ENCODE results near the gene FOXD2.

The FOXD2 gene

DNA sequence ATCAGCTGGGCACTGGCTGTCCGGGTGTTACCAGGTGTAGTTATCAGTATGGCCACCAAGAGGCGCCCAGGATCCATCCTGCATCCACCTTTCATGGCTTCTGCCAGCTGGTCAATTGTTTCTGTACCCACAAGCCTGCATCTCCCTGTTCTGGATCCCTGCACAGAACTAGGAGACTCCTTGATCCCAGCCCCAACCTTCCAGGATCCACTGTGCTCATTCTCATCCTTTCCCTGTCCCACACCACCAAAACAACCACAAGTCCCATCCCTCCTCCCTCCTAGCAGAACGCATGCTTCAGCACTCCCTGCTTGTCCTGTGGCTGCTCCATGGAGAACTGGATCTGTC, 49.0 kb upstream of the FOXD2 start (continued):
- peak; percentile 70; the same call in 1 of the 2 replicates for TF ChIP-seq ZNF223 (tag by site-specific recombination; IDR thresholded peaks at IDR 0.05)

DNA sequence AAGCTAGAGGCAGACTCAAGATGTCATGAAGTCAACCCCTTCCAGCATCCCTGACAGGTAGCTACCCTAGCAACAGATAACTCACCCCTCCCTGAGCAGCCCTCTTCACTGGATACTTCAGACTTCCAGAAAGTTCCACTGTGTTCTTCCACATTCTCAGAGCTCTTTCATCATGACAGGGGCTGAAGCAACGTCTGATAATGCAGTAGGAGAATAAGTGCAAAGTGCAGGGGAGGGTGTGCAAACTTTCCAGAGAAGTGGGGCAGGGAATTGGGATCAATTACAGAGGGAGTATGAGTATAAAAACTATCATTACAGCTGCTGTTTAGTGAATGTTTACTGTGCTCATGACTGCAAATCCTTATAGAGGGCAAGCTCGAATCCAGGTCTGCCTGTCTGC, 48.1 kb upstream of the FOXD2 start:
- ChIA-PET POLR2A (interaction anchor here (1.2 to 1.5 kb wide), 2 partner anchors 319 to 336 kb away, joined by 3 to 4 read pairs; no protein-coding TSS in a partner anchor), CTCF (interaction anchor here (0.5 to 8.1 kb wide), 35 partner anchors 8 to 1131 kb away, joined by 3 to 151 read pairs (median 4); partner anchors contain the start of gene FOXD2)
- Histone ChIP-seq H3K9me3 (ENCODE audit: control insufficient read depth, insufficient read depth, low read depth, low read length) (no peaks in the 10 kb centered on the region), H3K4me3 (ENCODE audit: low read depth, low read length) (no peak overlapping the region), H3K4me1 (ENCODE audit: control insufficient read depth, insufficient read depth, low read length) (no peaks in the 10 kb centered on the region), H3K36me3 (ENCODE audit: control insufficient read depth in 2 of 2, insufficient read depth in 1 of 2, low read length in 2 of 2) (no peaks in the 10 kb centered on the region), H3K27ac (ENCODE audit: extremely low read depth, low read depth, low read length) (no peak overlapping the region)
- TF ChIP-seq GLI2 (tag by site-specific recombination; IDR thresholded peaks at IDR 0.05; ENCODE audit: borderline replicate concordance, low read depth) (no peak), ZFP41 (tag by site-specific recombination; IDR thresholded peaks at IDR 0.05; ENCODE audit: borderline replicate concordance) (no peak), ZBTB20 (tag by site-specific recombination; IDR thresholded peaks at IDR 0.05) (no peak), KLF1 (tag by site-specific recombination; IDR thresholded peaks at IDR 0.05) (no peak), ZNF549 (tag by site-specific recombination; IDR thresholded peaks at IDR 0.05) (no peak), ZNF274 (IDR thresholded peaks at IDR 0.05; ENCODE audit: low read length) (no peak), ZNF274 (tag by site-specific recombination; IDR thresholded peaks at IDR 0.05; ENCODE audit: borderline replicate concordance) (no peak), SP2 (tag by site-specific recombination; IDR thresholded peaks at IDR 0.05) (no peak), ZFP37 (tag by site-specific recombination; IDR thresholded peaks at IDR 0.05) (no peak), ZNF561 (tag by site-specific recombination; IDR thresholded peaks at IDR 0.05; ENCODE audit: borderline replicate concordance) (no peak), ZNF16 (tag by site-specific recombination; IDR thresholded peaks at IDR 0.05; ENCODE audit: low read depth) (no peak), SP7 (tag by site-specific recombination; IDR thresholded peaks at IDR 0.05) (no peak)
- TF ChIP-seq, protein P1, sequence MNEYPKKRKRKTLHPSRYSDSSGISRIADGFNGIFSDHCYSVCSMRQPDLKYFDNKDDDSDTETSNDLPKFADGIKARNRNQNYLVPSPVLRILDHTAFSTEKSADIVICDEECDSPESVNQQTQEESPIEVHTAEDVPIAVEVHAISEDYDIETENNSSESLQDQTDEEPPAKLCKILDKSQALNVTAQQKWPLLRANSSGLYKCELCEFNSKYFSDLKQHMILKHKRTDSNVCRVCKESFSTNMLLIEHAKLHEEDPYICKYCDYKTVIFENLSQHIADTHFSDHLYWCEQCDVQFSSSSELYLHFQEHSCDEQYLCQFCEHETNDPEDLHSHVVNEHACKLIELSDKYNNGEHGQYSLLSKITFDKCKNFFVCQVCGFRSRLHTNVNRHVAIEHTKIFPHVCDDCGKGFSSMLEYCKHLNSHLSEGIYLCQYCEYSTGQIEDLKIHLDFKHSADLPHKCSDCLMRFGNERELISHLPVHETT (tag by site-specific recombination; IDR thresholded peaks at IDR 0.05), result no peak
- TF ChIP-seq, protein P2, sequence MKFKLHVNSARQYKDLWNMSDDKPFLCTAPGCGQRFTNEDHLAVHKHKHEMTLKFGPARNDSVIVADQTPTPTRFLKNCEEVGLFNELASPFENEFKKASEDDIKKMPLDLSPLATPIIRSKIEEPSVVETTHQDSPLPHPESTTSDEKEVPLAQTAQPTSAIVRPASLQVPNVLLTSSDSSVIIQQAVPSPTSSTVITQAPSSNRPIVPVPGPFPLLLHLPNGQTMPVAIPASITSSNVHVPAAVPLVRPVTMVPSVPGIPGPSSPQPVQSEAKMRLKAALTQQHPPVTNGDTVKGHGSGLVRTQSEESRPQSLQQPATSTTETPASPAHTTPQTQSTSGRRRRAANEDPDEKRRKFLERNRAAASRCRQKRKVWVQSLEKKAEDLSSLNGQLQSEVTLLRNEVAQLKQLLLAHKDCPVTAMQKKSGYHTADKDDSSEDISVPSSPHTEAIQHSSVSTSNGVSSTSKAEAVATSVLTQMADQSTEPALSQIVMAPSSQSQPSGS (tag by site-specific recombination; IDR thresholded peaks at IDR 0.05; ENCODE audit: low read depth), result no peak
- TF ChIP-seq, protein P3, sequence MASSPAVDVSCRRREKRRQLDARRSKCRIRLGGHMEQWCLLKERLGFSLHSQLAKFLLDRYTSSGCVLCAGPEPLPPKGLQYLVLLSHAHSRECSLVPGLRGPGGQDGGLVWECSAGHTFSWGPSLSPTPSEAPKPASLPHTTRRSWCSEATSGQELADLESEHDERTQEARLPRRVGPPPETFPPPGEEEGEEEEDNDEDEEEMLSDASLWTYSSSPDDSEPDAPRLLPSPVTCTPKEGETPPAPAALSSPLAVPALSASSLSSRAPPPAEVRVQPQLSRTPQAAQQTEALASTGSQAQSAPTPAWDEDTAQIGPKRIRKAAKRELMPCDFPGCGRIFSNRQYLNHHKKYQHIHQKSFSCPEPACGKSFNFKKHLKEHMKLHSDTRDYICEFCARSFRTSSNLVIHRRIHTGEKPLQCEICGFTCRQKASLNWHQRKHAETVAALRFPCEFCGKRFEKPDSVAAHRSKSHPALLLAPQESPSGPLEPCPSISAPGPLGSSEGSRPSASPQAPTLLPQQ (tag by site-specific recombination; IDR thresholded peaks at IDR 0.05), result no peak
- TF ChIP-seq, protein P4, sequence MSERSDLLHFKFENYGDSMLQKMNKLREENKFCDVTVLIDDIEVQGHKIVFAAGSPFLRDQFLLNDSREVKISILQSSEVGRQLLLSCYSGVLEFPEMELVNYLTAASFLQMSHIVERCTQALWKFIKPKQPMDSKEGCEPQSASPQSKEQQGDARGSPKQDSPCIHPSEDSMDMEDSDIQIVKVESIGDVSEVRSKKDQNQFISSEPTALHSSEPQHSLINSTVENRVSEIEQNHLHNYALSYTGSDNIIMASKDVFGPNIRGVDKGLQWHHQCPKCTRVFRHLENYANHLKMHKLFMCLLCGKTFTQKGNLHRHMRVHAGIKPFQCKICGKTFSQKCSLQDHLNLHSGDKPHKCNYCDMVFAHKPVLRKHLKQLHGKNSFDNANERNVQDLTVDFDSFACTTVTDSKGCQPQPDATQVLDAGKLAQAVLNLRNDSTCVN (tag by site-specific recombination; optimal IDR thresholded peaks at IDR 0.05), result no peak
- TF ChIP-seq, protein P5, sequence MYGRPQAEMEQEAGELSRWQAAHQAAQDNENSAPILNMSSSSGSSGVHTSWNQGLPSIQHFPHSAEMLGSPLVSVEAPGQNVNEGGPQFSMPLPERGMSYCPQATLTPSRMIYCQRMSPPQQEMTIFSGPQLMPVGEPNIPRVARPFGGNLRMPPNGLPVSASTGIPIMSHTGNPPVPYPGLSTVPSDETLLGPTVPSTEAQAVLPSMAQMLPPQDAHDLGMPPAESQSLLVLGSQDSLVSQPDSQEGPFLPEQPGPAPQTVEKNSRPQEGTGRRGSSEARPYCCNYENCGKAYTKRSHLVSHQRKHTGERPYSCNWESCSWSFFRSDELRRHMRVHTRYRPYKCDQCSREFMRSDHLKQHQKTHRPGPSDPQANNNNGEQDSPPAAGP (tag by site-specific recombination; IDR thresholded peaks at IDR 0.05), result no peak
- TF ChIP-seq, protein P6, sequence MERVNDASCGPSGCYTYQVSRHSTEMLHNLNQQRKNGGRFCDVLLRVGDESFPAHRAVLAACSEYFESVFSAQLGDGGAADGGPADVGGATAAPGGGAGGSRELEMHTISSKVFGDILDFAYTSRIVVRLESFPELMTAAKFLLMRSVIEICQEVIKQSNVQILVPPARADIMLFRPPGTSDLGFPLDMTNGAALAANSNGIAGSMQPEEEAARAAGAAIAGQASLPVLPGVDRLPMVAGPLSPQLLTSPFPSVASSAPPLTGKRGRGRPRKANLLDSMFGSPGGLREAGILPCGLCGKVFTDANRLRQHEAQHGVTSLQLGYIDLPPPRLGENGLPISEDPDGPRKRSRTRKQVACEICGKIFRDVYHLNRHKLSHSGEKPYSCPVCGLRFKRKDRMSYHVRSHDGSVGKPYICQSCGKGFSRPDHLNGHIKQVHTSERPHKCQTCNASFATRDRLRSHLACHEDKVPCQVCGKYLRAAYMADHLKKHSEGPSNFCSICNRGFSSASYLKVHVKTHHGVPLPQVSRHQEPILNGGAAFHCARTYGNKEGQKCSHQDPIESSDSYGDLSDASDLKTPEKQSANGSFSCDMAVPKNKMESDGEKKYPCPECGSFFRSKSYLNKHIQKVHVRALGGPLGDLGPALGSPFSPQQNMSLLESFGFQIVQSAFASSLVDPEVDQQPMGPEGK (tag by site-specific recombination; IDR thresholded peaks at IDR 0.05), result no peak
